ENCODE measurements around the gene MRPL33. TPM values are rescaled to one million over a fixed set of nuclear protein-coding genes. Genes with fewer than 3 reads are reported as not detected.
"Not testable (repeated sequence)": the region's sequence is repeated elsewhere in the genome, so short reads cannot be mapped to it uniquely, and the experiment has no call there.

MRPL33 gene
- polyA plus RNA-seq, 1 of the 3 experiments (the other 2 are of a cell fraction) = 132 TPM

DNA sequence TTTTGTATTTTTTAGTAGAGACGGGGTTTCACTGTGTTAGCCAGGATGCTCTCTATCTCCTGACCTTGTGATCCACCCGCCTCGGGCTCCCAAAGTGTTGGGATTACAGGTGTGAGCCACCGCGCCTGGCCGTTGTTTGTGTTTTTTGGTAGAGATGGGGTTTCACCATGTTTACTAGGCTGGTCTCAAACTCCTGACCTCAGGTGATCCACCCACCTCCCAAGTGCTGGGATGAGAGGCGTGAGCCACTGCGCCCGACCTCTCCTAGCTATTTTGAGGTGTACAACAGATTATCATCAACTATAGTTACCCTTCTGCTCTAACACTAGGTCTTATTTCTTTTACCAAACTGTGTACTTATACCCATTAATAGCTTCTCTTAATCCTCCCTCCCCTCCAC, 28.9 kb upstream of the MRPL33 start (continued):
- no peak for TF ChIP-seq EZH2phosphoT487 (IDR thresholded peaks at IDR 0.05; ENCODE audit: borderline replicate concordance, low read depth)
- TF ChIP-seq, protein P1, sequence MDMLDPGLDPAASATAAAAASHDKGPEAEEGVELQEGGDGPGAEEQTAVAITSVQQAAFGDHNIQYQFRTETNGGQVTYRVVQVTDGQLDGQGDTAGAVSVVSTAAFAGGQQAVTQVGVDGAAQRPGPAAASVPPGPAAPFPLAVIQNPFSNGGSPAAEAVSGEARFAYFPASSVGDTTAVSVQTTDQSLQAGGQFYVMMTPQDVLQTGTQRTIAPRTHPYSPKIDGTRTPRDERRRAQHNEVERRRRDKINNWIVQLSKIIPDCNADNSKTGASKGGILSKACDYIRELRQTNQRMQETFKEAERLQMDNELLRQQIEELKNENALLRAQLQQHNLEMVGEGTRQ (IDR thresholded peaks at IDR 0.05; ENCODE audit: borderline replicate concordance, low read depth, low read length) = no peak
- TF ChIP-seq SMC3 (IDR thresholded peaks at IDR 0.05; ENCODE audit: low read depth, low read length) = no peak
- TF ChIP-seq RXRA (IDR thresholded peaks at IDR 0.05; ENCODE audit: borderline replicate concordance, low read depth) = no peak
- TF ChIP-seq RCOR1 (IDR thresholded peaks at IDR 0.05; ENCODE audit: low read length) = no peak
- no peak for TF ChIP-seq SIN3A (IDR thresholded peaks at IDR 0.05; ENCODE audit: borderline replicate concordance, low read depth, low read length)
- no peak for TF ChIP-seq GATA2 (CRISPR knock-in tag; IDR thresholded peaks at IDR 0.05)
- TF ChIP-seq CTCF (IDR thresholded peaks at IDR 0.05) = no peak
- TF ChIP-seq RAD21 (IDR thresholded peaks at IDR 0.05; ENCODE audit: low read length) = no peak
- TF ChIP-seq CHD2 (IDR thresholded peaks at IDR 0.05; ENCODE audit: low read length, partially characterized antibody) = no peak
- TF ChIP-seq, protein P2, sequence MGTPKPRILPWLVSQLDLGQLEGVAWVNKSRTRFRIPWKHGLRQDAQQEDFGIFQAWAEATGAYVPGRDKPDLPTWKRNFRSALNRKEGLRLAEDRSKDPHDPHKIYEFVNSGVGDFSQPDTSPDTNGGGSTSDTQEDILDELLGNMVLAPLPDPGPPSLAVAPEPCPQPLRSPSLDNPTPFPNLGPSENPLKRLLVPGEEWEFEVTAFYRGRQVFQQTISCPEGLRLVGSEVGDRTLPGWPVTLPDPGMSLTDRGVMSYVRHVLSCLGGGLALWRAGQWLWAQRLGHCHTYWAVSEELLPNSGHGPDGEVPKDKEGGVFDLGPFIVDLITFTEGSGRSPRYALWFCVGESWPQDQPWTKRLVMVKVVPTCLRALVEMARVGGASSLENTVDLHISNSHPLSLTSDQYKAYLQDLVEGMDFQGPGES (IDR thresholded peaks at IDR 0.05; ENCODE audit: low read depth, low read length) = no peak
- TF ChIP-seq YY1 (IDR thresholded peaks at IDR 0.05; ENCODE audit: low read depth) = no peak

GRCh38 chr2:27745494-27745893, 26.0 kb upstream of the MRPL33 start:
- H3K9me3 ChIP-seq; H3K27ac ChIP-seq (ENCODE audit: low read depth in 2 of 2, low read length in 1 of 2); H3K4me1 ChIP-seq (ENCODE audit: control insufficient read depth in 1 of 2, insufficient read depth in 2 of 2, low read depth in 1 of 2, low read length in 1 of 2); H3K27me3 ChIP-seq (ENCODE audit: insufficient read depth); DNase-seq; H3K9ac ChIP-seq; H3K9me2 ChIP-seq; H3K36me3 ChIP-seq (replicated peaks in 1 of 2; ENCODE audit: control insufficient read depth in 1 of 2, insufficient read depth in 2 of 2, low read length in 1 of 2); H3K79me2 ChIP-seq (ENCODE audit: insufficient read depth); H4K20me1 ChIP-seq (ENCODE audit: insufficient read depth); H3F3A ChIP-seq (replicated peaks; ENCODE audit: insufficient read depth); POLR2A ChIA-PET; H3K4me3 ChIP-seq (ENCODE audit: low read depth in 2 of 2, low read length in 1 of 2); H3K4me2 ChIP-seq; H2AFZ ChIP-seq (ENCODE audit: low read depth): not testable (repeated sequence)
- CTCF ChIA-PET = interaction anchor here (5.4 kb wide), 1 partner anchor 8 kb away, joined by 28 read pairs; no protein-coding TSS in a partner anchor

- H3K9ac ChIP-seq = no peak overlapping the region
- H3K9me2 ChIP-seq = no peaks in the 10 kb centered on the region
- no peak for DNase-seq
- TF ChIP-seq RFX5 (IDR thresholded peaks at IDR 0.05; ENCODE audit: low read length) (no peak), NRF1 (IDR thresholded peaks at IDR 0.05; ENCODE audit: low read depth, low read length) (no peak), FOSL2 (IDR thresholded peaks at IDR 0.05; ENCODE audit: borderline replicate concordance, low read depth) (no peak), ZBTB33 (IDR thresholded peaks at IDR 0.05; ENCODE audit: borderline replicate concordance, low read depth) (no peak)
- H3K79me2 ChIP-seq (ENCODE audit: insufficient read depth) = no peaks in the 10 kb centered on the region
- H3K4me1 ChIP-seq (ENCODE audit: control insufficient read depth in 1 of 2, insufficient read depth in 2 of 2, low read depth in 1 of 2, low read length in 1 of 2) = no peaks in the 10 kb centered on the region
- H3K27me3 ChIP-seq (ENCODE audit: insufficient read depth) = no peaks in the 10 kb centered on the region
- H3K4me3 ChIP-seq (ENCODE audit: low read depth in 2 of 2, low read length in 1 of 2) = no peak overlapping the region
- 56% methylated on average over 2 of the region's 2 CpGs for WGBS (ENCODE audit: low lambda C conversion rate)
- ChIA-PET CTCF (no interaction called here), POLR2A (no interaction called here)
- no peaks in the 10 kb centered on the region for H4K20me1 ChIP-seq (ENCODE audit: insufficient read depth)
- H3K27ac ChIP-seq (ENCODE audit: low read depth in 2 of 2, low read length in 1 of 2) = no peak overlapping the region
- no peak overlapping the region for H2AFZ ChIP-seq (ENCODE audit: low read depth)
- peaks cover 0 to 3% of the 10 kb centered on the region in 2 experiments for H3K36me3 ChIP-seq (replicated peaks in 1 of 2; ENCODE audit: control insufficient read depth in 1 of 2, insufficient read depth in 2 of 2, low read length in 1 of 2)
- H3K9me3 ChIP-seq = peaks cover 4% of the 10 kb centered on the region; the same call in 1 of the 2 replicates
- no peaks in the 10 kb centered on the region for H3F3A ChIP-seq (replicated peaks; ENCODE audit: insufficient read depth)
- H3K4me2 ChIP-seq = no peak overlapping the region
These were observed 25.2 kb upstream of the MRPL33 start for GRCh38 chr2:27746325-27746724.

Data from SK-N-SH (cell line).